ENCODE results near the gene NAPA.

Gene NAPA

GRCh38 chr19:47523473-47523872, 8.6 kb upstream of the NAPA start:
- DNase-seq (ENCODE audit: low read depth in 2 of 2), result no peak

- no peak for DNase-seq (ENCODE audit: low read depth in 2 of 2)
Observed at GRCh38 chr19:47521473-47522180, 6.8 kb upstream of the NAPA start.

GRCh38 chr19:47520839-47521238, 6.0 kb upstream of the NAPA start:
- no peak for DNase-seq (ENCODE audit: low read depth in 2 of 2)

- DNase-seq (ENCODE audit: low read depth in 2 of 2), result no peak
Observed at GRCh38 chr19:47520343-47520806, 5.5 kb upstream of the NAPA start.

- no peak for DNase-seq (ENCODE audit: low read depth in 2 of 2)
Observed at GRCh38 chr19:47518854-47519253, 4.0 kb upstream of the NAPA start.

GRCh38 chr19:47518139-47518538, 3.3 kb upstream of the NAPA start:
- DNase-seq (ENCODE audit: low read depth in 2 of 2), result peak; percentile 13 to 32

- DNase-seq (ENCODE audit: low read depth in 2 of 2), result peak in 1 of 2 donors; percentile 15
Observed at GRCh38 chr19:47514151-47514868, 553 bp downstream of the NAPA start.

GRCh38 chr19:47512948-47513319, 1.9 kb downstream of the NAPA start:
- no peak for DNase-seq (ENCODE audit: low read depth in 2 of 2)

DNA sequence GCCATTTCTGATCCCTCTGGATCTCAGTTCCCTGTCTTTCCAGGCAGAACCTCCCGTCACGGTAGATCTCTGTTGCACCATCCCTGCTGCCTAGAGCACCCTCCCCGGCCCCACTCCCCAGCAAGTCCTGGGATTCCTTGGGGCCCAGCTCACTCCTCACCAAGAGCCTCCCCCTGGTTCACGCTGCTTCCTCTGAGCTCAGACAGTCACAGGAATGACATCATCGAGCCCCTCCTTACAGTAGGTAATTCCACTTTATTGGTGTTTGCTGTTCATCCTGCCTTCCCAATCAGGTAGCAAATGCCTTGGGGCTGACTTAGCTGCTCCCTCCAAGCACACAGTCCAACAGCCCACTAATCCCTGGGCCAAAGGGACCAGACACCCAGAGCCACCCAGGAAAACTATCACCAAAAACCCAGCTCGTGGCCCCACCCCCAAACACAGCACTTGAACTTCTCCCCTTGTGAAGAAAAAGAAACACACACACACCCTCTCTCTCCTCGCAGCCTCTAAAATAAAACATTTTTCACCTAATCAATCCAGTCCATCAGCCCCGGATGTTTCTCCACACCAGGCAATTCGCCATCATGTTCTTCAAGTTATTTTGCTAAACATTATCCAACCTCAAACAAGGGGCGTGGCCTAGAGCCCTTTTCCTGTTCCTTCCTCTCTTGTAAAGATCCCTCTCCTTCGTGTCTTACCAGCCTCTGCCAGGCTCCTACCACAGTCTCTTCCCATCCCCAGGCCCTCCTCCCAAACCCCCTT, 2.5 kb downstream of the NAPA start:
- DNase-seq (ENCODE audit: low read depth in 2 of 2), result no peak

GRCh38 chr19:47511681-47512080, 3.2 kb downstream of the NAPA start:
- DNase-seq (ENCODE audit: low read depth in 2 of 2), result no peak

DNA sequence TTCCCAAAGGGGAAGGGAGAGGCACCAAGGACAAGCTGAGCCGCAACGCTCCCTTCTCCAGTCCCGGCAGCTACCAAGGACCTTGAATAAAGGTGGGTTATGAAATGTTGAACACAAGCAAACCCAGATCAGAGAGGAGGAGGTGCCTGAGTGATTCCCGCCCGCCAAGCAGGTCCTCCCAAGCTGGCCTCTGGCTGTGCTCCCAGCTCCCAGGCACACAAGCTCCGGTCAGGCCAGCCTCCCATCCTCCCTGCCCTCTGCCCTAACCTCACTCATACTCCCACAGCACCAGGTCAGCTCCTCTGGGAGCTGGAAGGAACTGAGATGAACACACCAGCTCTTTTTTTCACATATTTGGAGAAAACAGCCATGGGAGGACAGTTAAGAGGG, 3.7 kb downstream of the NAPA start:
- DNase-seq (ENCODE audit: low read depth in 2 of 2), result no peak

DNA sequence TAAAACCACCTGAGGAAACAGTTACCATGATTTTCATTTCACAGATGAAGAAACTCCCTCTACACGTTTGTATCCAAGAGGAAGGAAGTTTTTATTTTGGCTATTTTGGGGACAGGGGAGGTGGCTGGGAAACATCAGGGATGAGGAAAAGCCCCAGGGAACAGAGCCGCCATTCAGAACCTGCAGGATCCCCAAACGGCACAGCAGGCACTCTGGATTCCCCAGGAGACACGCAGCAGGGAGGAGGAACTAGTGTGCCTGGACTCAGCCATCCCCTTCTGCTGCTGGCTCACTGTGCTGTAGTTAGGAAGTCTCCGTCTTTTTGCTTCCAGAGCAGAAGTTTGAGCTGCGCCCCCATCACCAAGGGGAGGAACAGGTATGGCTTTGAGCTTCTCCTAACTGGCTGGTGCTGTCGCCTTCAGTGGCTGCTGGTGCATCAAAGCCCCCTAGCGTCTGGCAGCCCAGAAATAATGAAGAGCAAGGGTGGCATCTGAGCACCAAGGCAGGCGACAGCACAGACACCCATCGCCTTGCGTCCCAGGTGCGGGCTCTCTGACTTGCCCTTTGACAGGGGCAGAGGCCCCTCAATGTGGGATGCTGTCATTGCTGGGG, 4.2 kb downstream of the NAPA start:
- DNase-seq (ENCODE audit: low read depth in 2 of 2), result no peak

DNA sequence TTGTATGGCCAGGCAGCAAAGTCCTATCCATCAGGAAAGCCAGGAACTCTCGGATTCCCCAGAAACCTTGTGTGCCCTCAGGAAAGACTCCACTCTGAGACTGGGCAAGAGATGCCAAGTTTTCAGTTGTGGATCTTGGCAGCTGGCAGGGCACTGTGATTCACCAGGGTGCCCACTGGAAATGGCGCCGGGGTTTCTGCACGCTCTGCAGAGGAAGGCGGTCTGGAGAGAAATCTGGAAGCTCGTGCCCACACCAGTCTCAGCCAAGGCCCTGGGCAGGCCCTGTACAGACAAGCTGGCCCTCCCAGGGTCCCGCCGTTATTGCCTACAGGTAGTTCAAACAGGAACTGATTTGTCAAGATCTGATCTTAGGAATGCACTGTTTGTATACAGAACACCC, 4.9 kb downstream of the NAPA start:
- no peak for DNase-seq (ENCODE audit: low read depth in 2 of 2)

- DNase-seq (ENCODE audit: low read depth in 2 of 2), result no peak
Observed at GRCh38 chr19:47509170-47509847, 5.6 kb downstream of the NAPA start.

- DNase-seq (ENCODE audit: low read depth in 2 of 2), result no peak
Observed at GRCh38 chr19:47508721-47509120, 6.1 kb downstream of the NAPA start.

DNA sequence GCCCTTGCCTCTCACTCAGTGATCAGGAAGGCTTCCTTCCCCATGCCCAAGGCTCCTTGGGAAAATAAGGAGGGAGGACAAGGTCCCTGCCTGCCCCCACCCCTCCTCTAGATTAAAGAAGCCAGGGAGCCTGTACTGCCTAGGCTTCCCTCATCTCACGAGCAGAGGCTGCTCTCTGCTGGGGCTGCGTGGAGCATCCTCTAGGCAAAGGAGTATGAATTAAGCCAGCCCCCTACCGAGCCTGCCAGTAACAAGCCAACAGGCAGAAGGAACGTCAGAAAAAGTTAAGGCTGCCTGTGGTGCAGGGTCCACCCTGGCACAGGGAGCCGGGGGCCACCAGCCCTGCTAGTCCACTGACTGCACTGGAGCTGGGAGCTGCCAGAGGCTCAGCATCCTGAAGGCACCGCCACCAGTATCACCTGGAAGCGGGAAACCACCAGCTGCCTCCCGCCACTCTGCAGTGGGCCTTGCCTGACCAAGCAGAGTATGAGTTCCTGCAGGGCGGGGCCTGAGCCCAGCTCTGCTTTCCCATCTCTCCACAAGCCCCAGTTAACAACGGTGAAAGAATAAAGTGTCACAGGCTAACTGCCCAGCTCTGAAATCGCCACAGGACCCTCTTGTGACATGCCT, 6.8 kb downstream of the NAPA start:
- DNase-seq (ENCODE audit: low read depth in 2 of 2), result no peak

- DNase-seq (ENCODE audit: low read depth in 2 of 2), result no peak
Observed at GRCh38 chr19:47507012-47507411, 7.9 kb downstream of the NAPA start.

GRCh38 chr19:47506459-47506858, 8.4 kb downstream of the NAPA start:
- DNase-seq (ENCODE audit: low read depth in 2 of 2), result no peak

DNA sequence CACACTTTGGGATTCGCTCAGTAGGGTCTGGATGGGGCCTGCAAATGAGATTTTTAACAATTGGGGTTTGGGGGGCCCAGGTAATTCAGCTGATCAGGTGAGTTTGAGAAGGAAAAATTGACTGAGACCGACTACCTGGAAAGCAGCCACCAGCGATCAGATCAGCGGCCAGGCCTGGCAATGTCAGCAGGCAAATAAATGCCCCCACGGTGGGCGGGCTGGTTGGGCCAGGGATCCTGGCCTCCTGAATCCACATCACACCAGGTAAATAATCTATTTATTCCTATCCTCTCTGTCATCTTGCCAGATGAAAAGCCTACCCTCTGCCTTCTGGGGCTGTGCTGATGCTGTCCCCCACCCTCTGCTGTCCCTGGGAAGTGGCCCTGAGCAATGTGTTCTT, 9.4 kb downstream of the NAPA start:
- DNase-seq (ENCODE audit: low read depth in 2 of 2), result no peak

DNA sequence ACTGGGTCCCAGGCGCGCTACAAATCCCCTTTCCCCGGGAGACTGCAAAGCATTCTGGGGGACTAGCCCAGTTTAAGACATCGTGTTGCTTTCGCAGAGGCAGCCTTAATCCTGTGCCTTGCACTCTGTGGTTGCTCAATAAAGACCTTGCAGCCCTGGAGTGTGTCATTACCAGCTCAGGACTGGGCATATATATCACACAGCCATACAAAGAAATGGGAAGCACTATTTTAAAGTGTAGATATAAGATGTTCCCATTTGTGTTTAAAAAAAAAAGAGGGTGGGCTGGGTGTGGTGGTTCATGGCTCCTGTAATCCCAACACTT, 11.1 kb downstream of the NAPA start:
- DNase-seq (ENCODE audit: low read depth in 2 of 2), result no peak

- DNase-seq (ENCODE audit: low read depth in 2 of 2), result no peak
Observed at GRCh38 chr19:47503130-47503825, 11.6 kb downstream of the NAPA start.

Measured in stimulated activated CD4-positive, alpha-beta T cell treated with anti-CD3 and anti-CD28 coated beads, Interleukin-4, amount 100 ng/mL, for 48 hours (primary cell).